Renal cortex interstitium (tissue), 11 donors: ENCODE data around the gene FRMD8. TPM values are rescaled to one million over a fixed set of nuclear protein-coding genes. Genes with fewer than 3 reads are reported as not detected.

ENCODE experiments used
- DNase-seq, 11 donors: peaks; one replicate each; pipeline ENCODE4 v3.0.0-alpha.2; 2013; ENCODE audit warnings: low read depth in 9 of 11, low spot score in 4 of 11; ENCODE audit errors: extremely low read depth in 1 of 11
- polyA plus RNA-seq, 3 donors: library from polyadenylated mRNA; unstranded; fragments of 120-200 nt; gene quantifications; one replicate each; pipeline ENCODE4 v1.2.1, GENCODE V29; 2013; ENCODE audit not compliant: insufficient read length in 3 of 3

The FRMD8 gene
- polyA plus RNA-seq, 3 donors, result 15.7 to 22.2 (median 21.6) TPM

- DNase-seq, result no peak
Measured at GRCh38 chr11:65384301-65384889, 2.0 kb upstream of the FRMD8 start.

DNA sequence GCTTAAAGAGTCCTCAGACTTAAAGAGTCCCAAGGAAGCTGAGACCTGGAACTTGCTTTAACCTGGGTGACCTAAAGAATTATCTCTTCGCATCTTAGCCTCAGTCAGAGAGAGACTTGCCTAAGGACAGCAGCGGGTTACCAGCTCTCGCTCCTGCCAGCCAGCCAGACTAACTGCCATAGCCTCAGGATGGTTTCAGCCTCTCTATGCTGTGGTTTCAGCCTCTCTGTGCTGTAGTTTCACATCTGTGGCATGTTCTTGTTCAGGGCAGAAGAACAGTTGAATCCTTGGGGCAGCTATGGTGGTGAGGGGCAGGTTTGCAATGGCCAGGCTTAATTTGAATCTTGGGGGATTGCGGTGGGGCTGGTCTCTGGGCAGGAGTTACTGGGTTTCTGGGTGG lies 2.3 kb downstream of the FRMD8 start:
- DNase-seq, result no peak

GRCh38 chr11:65389294-65389980 lies 3.0 kb downstream of the FRMD8 start:
- no peak for DNase-seq

DNA sequence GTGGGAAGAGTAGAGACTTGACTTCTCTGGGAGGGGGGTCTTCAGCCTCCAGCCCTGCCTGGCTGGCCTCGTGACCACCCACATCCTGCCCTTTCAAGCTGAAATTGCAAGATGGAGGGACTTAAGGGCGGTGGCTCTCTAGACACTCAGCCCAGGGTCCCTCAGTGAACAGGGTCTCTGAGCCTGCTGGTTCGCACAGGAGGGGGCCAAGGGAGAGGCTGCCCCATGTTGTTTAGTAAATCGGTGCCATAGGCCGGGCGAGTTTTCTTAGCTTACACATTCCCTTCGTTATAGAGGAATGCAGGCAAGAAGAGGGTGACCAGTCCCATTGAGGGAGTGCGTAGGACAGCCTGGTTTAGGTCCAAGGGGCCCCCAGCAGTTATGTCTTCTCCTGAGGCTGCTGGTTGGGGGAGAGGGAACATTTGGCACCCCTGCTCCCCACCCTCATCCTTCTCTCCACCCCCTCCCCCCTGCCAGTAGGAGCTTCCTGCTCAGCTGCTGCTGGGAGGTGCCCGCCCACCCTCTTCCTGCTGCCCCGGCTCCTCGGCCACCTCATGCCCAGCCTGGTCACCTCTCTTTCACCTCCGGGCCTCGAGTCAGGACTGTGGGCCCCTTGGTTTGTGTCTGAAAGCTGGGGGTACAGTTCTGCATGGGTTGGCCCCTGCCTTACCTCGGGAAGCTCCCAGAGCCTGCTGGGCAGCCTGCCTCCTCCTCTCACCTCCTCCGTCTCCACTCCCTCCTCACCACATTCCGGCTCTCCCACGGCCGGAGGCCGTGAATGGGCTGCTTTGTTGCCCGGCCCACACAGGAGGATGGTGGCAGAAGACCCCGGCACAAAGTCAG lies 3.9 kb downstream of the FRMD8 start:
- DNase-seq, result no peak

GRCh38 chr11:65390996-65391395 lies 4.6 kb downstream of the FRMD8 start:
- no peak for DNase-seq

DNA sequence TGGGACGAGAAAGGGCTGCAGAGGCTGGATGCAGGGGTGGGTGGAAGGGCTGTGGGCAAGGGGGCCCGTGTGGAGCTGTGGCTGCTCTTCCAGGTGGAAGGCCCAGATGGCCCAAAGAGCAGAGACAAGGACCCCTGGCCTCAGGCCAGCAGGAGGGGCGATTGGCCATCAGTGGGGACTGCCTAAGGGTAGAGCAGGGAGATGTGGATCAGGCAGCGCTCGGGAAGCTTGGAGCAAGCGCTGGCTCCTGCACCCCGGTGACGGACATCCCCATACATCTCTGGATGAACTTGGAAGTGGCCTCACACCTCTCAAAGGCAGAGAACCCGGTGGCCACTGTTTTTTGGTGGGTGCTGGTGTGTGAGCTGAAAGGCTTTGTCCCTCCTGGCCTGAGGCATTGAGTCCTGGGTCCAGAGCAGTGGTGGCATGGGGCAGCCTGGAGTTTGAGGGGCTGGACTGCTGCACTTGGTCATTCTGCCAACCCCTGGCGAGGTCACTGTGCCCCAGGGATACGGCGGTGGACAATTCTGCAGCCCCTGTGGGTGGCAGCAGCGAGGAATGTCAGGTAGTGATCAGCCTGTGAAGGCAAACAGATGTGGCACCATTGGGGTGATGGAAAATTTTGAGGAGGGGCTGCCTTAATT lies 5.9 kb downstream of the FRMD8 start:
- no peak for DNase-seq

DNA sequence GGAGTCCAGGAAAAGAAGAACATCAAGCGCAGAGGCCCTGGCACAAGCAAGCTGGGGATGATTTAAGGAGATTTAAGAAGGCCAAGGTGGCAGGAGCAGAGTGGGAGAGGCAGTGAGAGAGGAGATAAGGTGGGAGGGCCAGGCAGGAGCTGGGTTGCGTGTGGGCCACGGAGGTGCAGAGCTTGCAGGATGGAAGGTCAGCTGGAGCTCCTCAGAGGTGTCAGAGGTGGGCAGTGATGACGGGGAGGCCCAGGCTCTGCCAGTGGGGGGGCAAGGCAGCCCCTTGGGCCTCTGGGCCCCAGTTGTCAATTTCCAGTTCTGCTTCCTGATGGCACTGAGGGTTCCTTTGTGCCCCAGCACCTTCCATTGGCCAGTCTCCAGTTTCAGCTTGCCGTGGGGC lies 6.5 kb downstream of the FRMD8 start:
- no peak for DNase-seq

GRCh38 chr11:65393513-65394079 lies 7.2 kb downstream of the FRMD8 start:
- no peak for DNase-seq

- DNase-seq, result no peak
Measured at GRCh38 chr11:65394125-65394536, 7.7 kb downstream of the FRMD8 start.

- no peak for DNase-seq
Measured at GRCh38 chr11:65395961-65396530, 9.6 kb downstream of the FRMD8 start.

DNA sequence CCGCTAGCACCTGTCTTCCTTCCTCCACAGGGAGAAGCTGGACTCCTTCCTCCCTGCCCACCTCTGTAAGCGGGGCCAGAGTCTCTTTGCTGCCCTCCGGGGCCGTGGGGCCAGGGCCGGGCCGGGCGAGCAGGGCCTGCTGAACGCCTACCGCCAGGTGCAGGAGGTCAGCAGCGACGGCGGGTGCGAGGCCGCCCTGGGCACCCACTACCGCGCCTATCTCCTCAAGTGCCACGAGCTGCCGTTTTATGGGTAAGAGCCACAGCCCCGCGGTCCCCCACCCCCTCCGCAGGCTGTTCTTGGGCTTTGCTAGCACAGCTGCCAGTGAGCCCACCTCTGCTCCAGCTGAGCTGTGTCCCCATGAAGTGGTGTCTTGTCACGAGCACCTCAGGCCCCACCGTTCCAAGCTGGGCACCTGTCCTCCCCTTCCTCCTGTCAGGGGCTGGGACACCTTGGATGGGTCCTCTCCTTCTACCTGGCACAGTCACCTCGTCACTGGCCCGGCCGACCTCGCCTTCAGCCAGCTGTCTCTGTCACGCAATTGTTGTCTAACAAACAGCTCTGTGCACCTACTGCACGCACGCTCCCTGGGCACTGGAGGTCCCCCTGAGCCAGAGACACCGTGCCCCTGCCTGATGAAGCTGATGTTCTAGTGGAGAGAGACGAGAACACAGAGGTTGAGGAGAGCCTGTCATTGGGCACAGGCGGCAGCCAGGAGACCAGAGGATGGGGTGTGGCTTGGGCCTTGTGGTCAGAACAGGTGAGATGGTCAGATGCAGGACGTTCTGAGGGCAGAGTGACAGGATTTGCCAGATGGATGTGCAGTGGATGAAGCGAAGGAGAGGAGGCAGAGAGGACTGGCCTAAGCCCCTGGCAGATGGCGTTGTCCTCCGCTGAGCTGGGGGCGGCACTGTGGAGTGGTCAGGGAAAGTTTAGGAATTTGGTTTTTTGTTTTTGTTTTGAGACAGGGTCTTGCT lies 10.6 kb downstream of the FRMD8 start:
- no peak for DNase-seq

DNA sequence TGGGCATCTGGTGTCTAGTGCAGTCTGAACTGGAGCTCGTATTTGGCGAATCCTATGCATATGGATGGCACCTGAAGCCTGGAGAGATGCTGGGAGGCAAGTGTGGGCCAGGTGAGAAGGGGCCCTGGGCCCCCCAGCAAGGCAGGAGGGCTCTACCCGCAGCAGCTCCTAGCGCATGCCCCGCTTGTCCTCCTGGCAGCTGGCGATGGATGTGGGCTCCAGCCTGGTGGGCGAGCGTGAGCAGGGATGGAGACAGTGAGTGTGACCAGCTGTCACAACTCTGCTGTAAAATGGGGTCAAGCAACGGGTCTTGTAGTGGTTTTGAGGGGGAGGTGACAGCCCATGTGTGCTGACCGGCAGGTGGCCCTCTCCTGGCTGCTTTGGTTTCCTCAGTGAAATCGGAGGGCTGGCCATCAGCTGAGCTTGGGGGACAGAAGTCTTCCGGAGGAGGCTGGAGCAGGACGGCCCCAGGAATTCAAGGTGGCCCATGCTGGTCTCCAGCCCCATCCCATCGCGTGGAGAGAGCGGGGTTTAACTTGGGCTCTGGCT lies 12.0 kb downstream of the FRMD8 start:
- no peak for DNase-seq

GRCh38 chr11:65399249-65399648 lies 12.8 kb downstream of the FRMD8 start:
- DNase-seq, result no peak

GRCh38 chr11:65399845-65400244 lies 13.4 kb downstream of the FRMD8 start:
- no peak for DNase-seq

DNA sequence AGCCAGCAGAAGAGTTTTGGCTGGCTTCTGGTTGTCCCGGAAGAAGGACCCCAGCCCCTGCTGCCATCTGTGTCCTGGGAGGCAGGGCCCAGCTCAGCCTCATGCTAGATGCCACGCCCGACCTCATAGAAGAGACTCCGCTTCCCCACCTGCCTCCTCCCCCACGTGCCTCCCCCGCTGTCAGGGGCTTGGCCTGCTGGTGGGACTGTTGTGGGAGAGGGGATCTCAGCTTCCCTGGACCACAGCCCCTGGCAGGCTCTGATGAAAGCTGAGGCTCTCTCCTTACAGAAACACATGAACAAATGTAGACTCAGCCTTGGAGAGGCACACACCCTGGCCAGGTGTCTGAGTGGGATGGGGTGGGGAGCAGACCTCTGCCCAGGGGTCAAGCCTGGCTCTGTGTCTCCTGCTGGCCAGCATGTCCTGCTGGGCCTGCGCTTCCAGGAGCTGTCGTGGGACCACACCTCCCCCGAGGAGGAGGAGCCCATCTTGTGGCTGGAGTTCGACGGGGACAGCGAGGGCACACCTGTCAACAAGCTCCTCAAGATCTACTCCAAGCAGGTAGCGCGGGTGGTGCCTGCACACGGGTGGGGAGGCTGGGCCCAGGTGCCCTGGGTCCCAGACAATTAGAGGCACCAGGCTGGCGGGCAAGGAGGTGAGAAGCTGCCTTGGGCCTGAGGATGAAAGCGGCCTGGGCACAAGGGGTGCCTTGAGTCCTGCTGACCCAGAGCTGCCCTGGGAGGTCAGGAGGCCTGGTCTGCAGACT lies 14.1 kb downstream of the FRMD8 start:
- DNase-seq, result no peak

GRCh38 chr11:65401073-65401802 lies 14.8 kb downstream of the FRMD8 start:
- DNase-seq, result no peak
